Activated CD8-positive, alpha-beta memory T cell treated with anti-CD3 and anti-CD28 coated beads for 4 hours (primary cell): Measurements from ENCODE around the gene AKAP1.

ENCODE experiments used
- DNase-seq, 2 donors: peaks; one replicate each; pipeline ENCODE4 v3.0.0-alpha.2; 2020; ENCODE audit warnings: low read depth in 2 of 2

AKAP1 gene

DNA sequence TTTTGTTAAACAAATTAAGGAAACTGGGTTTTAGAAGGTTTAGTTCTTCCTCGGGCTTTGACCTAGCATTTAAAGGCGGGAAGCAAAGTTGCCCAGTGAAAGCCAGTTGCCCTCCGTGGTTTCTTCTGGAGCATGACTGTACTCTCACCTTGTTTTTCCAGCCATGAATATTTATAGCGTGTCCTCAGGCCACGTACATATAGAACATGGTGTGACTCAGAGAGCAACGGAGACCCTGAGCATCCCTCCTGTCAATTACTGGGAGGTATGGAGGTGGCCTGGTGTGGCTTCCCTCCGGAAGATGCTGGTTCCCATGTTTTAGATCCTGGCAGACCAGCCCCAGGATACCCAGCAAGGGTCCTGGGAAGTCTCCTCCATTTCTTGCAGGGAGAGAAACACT lies 48.4 kb downstream of the AKAP1 start:
- DNase-seq, result no peak

DNA sequence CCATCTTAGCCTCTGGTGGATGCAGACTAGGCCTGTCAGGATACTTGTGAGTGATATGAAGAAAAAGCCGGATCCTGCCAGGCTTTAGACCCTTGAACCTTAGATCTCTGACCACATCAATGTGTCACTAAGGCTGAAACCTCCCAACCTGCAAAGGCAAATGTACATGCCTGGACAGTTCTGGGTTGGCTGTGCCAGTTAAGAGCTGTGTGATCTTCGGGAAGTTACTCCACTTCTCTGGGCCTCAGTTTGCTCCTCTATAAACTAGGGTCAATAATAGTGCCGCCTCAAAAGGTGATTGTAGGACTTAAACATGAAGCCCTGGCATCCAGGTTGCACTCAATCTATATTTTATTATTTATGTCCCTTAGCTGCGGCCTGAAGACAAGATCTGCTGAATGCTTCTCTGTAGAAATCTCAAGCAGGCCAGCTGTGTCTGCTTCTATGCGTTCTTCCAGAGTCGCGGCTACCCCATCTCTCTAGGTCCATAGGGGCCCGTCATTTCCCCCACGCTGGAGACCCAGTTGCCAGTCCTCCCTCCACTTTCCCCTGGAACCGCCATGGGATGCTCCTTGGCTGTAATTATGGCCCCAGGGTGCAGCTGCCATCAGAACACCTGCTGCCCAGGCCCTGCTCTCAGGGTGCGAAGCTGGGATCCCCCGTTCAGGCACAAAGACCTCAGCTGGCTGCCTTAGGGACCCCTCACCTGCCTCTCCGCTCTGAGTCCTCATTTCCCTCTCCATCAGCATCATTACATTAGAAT lies 50.2 kb downstream of the AKAP1 start:
- DNase-seq, result no peak

DNA sequence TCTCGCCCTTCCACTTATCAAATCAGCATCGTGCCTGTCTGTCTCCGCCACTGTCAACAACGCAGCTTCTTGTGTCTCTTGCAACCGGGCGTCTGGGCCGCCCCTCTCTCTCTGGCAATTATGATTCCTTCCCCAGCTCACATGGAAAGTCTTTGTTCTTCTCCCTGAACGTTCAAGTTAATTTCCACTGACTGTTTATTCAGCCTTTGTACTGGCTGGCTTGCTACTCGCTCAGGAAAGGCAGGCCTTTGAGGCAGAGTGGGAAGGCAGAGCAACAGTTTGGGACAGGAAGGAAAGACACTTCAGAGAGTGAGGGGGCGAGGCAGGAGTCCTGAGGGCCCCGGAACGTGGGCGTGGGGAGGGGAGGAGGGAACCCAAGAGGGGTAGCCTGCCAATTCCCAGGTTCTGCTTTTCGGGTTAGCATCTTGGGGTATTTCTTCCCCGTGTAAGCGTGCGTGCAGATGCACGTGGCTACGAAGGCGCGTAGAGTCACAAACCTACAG lies 50.8 kb downstream of the AKAP1 start:
- no peak for DNase-seq

DNA sequence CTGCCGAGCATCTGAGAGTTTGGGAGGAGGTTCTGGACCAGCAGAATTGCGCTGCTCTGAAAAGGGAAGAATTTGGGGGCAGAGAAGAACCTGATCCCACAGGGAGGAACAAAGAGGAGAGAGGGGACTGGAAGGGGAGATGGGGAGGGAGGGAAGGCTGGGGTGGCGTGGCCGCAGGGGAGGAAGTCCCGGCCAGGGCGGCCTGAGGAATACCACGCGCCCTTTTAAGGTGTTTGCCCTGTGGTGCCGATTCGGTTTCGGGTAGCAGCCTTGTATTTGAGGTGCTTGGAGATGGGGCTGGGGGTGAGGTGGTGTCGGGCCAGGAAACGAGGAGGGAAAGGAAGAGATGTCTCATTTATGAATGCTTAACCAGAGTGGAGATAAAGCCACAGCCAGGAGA lies 51.3 kb downstream of the AKAP1 start:
- no peak for DNase-seq

DNA sequence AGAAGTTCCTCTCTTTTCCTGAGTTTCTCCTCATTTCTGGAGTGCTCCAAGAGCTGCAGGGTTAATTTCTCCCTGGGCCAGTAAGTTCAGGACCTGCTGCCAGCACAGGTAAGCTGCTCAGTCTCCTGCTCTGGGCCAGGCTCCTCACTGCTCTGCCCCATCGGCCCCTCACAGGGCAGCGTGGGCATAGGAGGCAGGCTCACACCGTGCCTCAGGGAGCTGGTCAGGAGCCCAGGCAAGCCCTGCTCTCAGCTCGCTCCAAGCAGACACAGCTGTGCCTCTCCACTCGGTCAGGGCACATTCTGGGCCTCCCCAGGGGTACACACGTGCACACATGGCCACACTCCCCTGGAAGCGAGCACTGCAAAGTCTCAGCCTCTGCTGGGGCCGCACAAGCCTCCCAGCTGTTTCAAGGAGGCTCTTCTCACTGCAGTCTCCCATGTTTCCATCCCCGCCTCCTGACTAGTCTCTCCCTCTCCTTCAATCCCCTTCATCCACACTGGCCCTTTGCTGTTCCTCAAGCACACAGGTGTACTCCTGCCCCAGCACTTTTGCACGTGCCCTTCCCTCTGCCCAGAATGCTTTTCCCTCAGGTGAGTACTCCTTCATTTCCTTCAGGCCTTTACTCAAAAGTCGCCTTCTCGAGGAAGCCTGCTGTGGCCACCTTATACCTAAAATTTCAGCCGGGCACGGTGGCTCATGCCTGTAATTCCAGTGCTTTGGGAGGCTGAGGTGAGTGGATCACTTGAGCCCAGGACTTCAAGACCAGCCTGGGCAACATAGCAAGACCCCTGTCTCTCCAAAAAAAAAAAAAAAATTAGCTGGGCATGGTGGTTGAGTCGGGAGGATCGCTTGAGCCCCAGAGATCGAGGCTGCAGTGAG lies 53.2 kb downstream of the AKAP1 start:
- DNase-seq, result no peak

DNA sequence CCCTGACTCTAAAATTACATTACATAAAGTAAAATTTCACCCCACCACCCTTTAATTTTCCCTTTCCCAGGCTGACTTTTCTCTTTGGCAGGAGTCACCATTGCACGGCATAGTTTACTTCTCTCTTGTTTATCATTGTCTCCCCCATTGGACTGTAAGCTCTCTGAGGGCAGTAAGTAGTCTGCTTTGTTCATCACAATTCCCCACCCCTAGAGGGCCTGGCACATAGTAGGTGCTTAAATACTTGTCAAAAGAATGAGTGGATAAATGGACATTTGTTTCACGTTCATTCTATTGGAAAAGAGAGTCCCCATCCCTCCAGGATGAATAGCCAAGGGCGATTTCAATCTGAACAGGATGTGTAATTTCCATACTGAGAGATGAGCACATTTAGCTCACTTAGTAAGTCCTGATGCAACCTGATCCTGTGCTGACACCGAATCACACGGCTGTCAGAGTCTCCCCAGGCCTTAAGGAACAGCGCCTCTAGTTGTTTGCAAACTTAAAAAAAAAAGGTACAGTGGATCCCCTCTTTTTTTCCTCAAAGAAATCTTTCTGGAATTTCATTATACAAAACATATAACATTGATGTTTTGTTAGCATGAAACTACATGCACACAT lies 54.0 kb downstream of the AKAP1 start:
- DNase-seq, result no peak

DNA sequence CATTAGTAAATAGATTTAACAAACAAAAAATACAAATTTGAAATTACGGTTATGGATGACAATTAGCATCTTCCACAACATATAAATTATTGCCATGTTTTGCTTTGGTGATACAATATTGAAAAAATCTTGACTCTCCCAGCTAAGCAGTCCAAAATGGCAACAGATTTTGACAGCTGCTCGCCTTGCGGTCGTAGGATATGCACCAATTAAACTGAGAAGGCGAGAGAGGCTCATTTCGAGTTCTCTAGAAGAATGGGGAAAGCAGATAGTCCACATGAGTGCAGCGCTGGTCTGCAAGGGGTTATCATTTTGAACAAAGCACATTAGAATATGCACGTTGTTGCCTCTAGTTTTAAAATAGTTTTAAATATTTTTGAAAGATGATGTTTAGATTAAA lies 55.3 kb downstream of the AKAP1 start:
- DNase-seq, result no peak

DNA sequence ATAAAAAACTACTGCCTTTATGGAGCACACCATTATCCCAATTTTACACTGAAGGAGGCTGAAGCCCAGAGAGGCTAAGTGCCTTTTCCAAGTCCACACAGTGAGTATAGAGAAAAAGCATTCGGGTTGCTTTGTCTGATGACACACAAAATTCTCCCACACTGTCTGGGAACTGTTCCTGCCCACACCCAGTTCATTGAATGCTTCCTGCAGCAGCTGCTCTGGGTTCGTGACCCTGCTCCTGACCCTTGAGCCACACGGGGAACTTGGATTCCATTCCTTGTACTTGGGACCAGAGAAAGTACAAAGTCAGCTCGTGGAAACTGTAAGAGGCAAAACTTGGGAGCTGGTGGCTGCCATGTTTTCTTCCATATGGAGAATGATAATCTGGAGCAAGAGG lies 57.9 kb downstream of the AKAP1 start:
- DNase-seq, result no peak

DNA sequence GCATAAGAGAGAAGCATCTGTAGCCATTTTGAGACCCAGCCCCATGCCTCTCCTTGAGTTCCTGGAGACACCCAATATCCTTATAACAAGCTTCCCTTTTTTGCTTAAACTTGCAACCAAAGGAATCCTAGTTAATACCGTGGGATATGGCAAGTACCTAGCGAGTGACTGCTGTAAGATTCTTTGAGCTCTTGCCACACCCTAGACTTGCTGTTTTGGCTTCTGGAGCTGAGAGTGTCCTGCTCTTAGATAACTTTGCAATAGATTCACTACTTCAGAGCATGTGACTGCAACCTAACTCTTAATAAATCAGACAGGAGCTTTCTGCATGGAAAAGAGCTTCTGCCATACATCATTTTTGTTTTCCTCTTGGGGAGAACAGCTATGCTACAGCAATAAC lies 58.3 kb downstream of the AKAP1 start:
- no peak for DNase-seq

DNA sequence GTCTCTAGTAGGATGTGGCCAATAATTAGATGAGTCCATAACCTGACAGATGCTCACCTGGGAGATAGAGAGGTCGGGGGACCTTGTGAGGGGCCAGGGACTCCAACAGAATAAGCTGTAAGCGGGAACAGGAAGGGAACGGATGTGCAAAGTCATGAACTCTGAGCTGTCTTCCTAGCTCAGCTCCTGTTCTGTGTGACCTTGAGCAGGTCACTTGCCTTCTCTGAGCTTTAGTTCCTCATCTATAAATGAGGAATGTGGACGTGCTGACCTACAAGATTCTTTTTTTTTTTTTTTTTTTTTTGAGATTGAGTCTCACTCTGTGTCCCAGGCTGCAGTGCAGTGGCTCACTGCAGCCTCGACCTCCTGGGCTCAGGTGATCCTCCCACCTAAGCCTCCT lies 58.9 kb downstream of the AKAP1 start:
- DNase-seq, result no peak

DNA sequence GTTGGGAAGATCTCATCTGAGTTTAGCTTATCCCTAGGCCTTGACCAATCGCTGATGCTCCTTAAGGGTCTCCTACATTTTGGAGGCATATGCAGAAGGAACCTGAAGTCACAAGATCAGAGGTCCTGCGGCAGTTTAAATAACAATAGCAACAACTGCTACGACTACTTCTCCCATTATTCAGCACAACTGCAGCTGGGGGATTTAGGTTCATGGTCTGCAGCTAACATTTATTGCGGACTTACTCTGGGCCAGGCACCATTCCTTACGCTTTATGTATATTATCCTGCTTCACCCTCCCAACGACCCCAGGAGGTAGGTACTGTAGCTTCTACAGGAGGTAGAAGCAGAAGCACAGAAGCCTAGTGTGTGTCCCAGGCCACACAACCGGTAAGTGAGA lies 59.5 kb downstream of the AKAP1 start:
- DNase-seq, result no peak

DNA sequence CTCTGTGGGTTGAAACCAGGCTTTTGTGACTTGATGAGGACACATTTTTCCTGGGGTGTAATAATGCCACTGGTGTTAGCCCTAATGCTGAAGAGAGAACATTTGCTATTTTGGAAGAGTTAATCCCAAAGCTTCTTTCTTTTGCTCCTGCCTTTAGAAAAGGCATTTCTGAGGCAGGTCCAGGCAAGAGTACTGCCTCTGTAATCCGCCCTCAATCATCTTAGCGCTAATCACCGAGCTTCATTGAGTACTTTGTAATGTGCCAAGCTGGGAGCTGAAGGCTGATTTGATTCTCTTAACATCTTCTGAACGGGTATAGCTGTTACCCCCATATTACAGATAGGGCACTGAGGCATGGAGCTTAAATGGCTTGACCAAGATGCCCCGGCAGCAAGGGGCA lies 60.3 kb downstream of the AKAP1 start:
- no peak for DNase-seq

DNA sequence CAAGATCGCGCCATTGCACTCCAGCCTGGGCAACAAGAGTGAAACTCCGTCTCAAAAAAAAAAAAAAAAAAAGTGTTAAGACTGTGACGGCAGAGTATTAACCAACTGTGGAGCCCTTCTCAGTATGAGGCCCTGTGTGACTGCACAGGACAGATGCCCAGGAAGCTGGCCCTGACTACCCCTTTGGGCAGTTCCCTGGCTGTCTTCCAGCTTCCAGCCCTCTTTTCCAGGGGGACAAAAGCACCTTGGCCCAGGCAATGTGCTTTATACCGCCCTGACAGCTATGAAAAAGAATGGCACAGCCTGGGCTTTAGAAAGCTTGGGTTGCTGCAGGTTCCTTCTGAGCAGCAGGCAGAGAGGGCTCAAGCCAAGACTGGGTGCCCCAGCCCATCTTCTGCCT lies 61.2 kb downstream of the AKAP1 start:
- no peak for DNase-seq

DNA sequence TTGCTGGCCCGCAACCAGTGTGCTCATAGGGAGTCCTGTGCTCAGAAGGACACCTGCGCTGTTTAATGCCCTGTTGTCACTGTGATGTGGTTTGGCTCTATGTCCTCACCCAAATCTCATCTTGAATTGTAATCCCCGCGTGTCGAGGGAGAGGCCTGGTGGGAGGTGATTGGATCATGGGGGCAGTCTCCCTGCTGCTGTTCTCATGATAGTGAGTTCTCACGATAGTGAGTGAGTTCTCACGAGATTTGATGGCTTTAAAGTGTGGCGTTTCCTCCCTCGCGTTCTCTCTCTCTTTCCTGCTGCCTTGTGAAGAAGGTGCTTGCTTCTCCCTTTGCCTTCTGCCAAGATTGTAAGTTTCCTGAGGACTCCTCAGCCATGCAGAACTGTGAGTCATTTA lies 66.8 kb downstream of the AKAP1 start:
- no peak for DNase-seq

DNA sequence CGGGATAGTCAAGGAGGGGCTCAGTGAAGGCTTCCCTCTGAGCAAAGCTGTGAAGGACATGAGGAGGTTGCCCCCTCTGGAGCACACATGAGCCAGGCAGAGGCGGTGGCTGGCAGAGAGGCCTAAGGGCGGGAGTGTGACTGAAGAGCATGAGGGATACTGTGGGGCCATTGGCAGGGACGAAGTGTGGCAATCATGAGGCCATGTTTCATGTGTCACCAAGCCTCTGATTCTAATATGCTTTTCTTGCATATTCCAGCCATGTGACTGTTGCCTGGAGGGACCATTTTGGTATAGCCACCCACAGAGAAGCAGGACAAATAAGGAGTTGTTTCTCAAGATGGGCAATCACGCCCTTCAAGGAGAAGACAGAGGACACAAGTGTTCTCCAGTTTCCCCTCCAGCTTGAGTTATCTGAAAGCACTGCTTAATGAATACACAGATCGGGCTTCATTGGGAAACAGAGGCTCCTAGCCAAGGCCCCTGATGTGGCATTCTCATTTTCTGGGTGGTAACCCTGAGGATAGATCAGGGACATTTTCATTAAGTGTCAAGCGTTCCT lies 68.0 kb downstream of the AKAP1 start:
- no peak for DNase-seq

DNA sequence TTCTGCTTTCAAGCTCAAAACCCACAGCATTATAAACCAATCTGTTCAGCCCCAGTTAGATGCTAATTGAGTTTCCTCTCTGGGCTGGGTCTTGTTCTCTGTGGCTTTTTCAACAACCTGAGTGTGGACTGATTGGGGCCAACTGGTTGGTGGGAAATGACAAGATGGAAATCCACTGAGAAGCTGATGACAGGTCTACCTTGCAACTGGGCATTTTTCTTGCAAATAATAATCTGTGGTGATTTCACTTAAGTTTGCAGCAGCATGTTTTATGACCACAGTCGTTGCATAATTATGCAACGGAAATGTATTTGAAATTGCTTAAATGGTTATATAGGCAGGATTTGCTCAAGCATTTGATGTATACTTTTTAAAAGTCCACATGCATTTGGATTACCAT lies 69.9 kb downstream of the AKAP1 start:
- DNase-seq, result no peak

DNA sequence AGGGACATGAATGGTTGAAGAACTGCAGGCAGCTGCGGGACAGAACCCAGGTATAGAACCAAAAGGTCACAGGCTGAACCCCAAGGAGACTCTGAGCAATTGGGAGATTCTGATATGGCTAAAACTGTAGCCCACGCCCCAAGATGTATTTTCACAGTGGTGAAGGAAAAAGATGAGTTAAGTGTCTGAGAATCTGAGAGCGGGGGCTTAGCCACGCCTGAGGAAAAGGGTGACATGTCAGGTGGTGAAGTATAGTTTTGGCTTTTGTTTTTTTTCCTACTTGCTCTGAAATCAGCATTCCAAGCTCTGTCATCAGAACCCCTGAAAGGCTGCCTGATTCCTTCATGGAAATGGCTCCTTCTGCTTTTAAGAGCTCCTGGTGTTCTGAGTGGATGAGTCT lies 73.3 kb downstream of the AKAP1 start:
- DNase-seq, result no peak

DNA sequence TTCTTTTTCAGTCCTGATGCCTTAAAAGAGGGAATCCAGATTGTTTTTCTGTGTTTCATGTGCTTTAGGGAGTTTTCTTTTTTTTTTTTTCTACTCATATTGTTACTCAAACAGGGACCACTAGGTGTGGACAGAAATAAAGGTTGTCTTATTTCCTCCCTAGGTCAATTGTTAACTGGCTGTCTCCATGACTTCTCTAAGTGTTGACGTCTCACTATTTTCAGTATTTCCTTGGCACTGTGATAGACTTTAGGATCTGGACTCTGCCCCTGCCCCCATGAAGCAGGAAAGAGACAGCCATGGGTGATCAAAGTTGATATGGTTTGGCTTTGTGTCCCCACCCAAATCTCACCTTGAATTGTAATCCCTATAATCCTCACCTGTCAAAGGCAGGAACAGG lies 73.7 kb downstream of the AKAP1 start:
- DNase-seq, result no peak

DNA sequence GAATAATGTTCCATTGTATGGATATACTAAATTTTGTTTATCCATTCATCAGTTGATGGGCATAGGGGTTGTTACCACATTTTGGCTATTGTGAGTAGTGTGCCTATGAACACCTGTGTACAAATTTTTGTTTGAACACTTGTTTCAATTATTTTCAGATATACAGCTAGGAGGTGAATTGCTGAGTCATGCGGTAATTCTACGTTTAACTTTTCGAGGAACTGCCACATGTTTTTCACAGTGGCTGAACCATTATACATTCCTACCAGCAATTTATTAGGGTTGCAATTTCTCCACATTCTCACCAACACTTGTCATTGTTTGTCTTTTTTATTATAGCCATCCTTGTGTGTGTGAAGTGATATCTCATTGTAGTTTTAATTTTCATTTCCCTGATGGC lies 75.6 kb downstream of the AKAP1 start:
- DNase-seq, result no peak

DNA sequence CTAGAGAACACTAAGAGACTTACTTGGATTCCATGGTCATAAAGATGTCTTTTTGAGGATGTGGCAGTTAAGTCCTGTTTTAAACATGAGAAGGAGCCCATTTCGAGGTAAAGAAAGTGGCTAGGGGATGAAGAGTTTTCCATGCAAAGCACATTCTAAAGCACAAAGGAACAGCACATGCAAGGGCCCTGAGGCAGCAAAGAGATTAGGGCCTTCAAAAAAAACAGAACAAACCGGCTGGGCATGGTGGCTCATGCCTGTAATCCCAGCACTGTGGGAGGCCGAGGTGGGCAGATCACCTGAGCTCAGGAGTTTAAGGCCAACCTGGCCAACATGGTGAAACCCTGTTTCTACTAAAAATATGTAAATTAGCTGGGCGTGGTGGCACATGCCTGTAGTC lies 79.8 kb downstream of the AKAP1 start:
- no peak for DNase-seq

DNA sequence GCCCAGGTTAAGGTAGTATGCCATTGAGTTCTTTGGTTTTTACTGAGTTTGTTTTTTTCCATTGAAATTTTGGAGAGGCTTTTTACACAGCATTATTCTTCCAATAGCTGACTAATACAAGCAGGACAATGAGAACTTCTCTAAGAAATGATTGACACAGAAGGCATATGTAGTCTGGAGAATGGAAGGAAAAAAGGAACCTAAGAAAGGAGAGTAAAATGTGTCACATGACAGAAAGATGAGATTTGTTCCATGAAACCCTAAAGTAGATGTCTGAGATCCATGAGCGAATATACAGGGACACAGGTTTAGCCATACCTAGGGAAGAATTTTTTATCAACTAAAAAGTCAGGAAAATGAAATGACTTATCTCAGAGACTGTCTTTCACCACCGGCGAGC lies 80.7 kb downstream of the AKAP1 start:
- DNase-seq, result no peak

DNA sequence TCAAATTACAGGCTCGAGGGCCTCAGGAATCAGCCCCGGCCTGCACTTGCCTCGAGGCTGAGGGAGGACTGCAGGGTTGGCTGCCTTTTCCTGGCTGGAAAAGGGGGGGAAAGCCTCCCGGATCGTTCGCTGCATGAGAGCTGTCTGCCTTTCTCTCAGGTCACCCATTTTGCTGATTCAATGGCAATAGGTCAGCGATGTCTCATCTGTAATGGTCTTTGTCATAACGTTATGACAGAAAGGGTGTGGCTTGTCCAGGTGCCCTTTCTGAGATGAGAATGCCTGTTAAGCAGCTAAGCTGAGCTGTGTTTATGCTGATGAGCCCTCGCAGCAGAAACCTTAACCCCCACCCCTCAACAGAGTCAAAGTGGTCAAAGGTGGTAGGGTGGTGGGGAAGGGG lies 81.8 kb downstream of the AKAP1 start:
- DNase-seq, result no peak
